Superior temporal gyrus (tissue), 1 donor: Measurements from ENCODE around the gene NPTN.

Source experiments
- DNase-seq: peaks from one replicate; pipeline ENCODE4 v3.0.0-alpha.2; 2016; ENCODE audit errors: extremely low spot score

NPTN gene

DNA sequence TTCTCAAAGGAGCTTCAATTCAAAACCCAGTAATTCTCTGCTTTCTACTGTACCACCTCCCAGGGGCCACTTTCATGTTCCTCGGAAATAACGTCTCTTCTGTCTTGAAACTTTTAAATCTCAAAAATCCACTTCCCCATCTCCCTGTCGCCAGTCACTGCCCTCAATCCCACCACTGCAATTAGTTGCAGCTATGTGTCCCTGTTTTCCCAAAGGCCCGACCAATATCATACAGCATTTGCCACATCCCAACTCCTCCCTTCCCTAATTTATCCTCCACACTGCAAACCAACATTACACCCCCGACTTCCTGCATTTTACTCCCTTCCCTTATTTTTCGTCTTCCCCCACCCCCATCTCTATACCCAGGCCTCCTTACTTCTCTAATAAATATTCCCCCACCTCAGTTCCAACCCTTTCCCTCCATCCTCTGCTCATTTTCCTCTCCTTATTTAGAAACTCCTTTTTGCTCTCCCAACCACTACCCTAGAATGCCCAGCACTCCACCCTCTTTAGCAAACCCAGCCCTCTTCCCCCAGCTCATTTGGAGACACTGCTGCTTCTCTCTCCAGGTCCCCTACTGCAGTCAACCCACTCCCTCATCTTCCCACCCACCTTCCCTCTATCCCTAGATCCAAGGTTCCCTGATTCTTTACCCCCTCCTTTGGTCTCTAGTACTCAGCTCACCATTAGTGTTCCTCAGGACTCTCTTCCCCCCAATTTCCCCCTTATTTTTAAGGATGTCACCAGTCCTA lies 1.1 kb downstream of the NPTN start:
- no peak for DNase-seq

- peak; percentile 64 for DNase-seq
Measured at GRCh38 chr15:73630921-73631362, 2.2 kb downstream of the NPTN start.

DNA sequence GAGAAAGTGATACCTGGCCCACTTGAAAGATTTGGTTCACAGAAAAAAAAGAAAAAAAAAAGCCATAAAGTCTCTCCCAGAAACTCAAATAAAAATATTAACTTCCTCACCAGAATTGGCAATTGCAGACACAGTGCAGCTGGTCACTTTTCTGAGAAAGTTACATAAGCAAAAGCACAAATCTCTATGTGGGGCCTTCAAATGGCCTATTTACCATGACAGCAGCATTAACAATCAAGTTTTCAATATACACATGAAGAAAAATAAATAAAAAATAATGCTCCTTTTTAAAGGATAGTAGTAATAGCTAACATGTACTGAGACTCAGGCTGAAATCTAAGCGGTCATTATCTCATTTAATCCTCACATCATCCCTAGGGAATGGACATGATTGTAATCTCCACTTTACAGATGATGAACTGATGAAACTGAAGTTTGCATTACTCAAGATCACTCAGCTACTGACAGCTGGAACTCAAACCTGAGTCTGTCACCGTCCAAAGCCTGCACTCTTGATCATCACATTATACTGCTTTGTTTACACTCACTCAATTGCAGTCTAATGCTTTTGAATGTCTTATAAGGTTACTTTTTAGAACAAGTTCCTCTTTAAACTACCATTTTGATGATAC lies 3.3 kb downstream of the NPTN start:
- no peak for DNase-seq

DNA sequence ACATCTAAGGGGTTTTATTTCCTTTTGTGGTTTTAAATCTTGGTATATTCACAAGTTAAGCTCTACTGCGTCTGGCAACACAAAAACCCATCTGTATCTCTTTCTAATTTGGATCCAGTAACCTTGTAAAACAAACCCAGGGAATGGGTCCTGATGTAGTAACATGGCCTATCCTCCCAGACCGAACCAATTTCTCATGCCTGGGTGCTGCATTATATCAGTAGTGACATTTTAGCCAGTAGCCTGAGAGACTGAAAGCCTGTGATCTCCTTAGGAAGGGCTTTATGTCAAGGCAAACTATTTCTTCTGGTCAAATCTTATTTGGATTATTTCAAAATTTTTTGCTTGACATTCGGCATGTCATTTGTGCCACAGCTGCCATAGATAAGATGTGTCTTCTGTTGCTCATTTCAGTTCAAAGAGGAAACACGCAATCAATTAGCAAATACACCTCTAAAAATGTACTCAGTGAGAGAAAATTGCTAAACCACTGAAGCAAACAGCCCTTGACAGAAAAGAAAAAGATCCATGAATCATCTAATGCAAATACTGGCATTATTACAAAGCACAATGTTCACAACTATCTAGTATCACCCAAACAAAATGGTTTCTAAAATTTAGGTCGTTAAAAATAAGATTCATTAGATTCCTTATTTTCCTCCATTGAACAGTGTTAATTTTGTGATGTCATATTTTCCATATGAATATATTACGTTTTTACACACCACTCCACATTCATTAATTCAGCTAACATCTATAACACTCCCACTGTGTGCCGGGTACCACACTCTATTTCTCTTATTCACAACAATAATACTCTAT lies 4.0 kb downstream of the NPTN start:
- DNase-seq: peak; percentile 14

DNA sequence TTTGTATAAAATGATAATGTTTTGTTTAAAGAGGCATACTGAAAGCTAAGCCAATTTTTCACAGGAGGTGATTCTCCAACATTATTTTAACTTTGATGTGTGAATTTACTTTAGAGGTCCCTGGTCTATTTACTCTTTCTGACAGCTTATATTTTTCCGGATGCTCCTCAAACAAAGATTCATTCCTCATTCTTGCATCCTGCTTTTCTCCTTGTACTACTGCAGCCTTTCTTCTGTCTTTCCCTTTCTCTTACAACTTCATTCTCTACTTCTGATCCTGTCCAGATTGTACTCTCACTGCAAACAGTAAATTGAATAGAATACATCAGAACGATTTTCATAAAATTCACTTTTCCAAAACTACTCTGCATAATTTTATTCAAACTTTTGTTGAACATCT lies 5.1 kb downstream of the NPTN start:
- DNase-seq: peak; percentile 6

DNA sequence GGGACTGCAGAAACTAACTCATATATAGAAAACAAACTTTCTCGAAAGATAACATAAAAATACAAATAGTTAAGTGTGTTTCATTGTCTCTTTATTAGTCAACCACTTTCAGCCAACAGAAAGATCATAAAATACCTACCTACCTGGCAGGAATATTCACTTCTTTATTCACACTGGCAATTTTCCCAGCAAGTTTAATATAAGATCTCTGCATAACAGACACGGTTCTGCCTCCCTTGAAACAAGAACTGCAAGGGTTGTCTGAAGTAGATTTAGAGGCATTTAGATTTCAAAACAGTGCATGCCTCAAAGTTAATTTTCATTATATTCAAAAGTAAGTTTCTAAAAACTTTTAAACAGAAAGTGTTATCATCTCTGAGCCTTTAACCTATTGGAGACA lies 7.1 kb downstream of the NPTN start:
- DNase-seq: no peak

DNA sequence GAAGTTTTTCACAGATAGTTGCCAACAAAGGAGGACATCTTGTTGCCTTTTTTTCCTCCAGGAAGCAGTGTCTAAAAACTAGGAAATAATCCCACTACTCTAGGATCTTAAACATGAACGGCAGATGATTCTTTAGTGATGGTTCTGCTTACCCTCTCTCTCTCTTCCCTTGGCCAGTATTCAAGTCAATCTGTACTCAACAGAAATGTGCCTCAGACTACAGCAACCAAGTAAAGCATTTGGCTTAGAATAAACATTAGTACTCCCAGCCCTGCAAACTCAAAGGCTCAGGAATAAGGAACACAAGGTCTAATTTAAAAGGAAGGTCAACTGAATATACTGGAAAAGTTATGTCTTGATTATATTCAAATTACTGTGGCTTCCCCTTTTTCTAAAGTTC lies 8.7 kb downstream of the NPTN start:
- no peak for DNase-seq

DNA sequence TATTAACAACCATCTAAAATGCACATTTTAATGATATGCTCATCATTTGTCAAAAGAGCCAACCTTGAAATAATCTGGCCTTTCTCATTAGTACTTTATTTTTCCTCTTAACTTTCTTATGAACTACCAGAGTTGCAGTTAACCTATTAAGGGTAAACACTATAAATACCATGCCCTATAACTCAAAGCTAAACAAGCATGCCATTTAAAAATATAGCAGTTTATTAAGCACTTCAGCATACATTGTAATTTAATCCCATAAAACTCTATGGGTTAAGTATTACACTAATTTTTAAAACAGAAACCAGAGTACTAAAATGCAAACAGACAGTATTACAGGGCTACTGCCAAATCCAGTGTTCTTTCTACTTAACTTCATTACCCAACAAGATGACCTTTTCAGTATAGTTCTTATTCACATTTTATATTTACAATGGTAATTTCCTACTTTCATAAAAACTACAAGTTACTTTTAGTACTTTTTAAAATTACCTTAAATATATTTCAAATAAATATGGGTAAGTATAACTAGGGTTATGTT lies 11.8 kb downstream of the NPTN start:
- DNase-seq: no peak

DNA sequence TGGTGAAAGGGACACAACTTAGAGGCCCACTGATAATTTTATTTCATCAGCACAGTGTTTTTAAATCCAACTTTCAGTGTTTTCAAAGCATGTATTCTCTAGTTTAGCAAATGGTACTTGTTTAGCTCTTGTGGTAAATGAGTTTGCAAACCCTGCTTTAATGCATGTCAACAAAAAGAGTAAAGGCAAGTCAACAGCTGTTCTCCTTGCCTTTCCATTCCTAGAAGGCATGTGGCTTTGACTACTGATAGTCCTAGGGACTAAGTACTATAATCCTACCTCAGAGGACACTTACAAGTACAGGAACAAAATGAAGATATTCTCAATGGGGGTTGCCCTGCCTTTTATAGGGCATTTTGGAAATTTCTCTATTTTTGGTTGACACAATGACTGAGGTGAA lies 13.1 kb downstream of the NPTN start:
- DNase-seq: no peak

DNA sequence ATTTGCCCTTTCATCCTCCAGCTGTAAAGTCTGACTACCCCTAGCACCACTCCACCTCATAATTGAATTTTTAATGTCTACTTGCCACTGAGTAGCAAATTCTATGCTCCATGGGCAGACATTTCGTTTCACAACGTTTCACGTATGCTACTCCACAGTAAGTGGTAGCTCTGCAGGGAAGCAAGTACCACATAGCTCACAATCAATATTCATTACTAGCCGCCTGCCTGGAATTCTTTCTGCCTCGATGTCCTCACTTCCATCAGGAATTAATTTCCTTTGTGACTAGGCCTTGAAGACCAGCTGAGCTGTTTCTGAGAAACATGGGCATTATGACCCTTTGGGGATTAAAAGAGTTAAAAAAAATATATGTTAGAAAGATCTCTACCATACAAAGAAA lies 15.3 kb downstream of the NPTN start:
- DNase-seq: no peak

DNA sequence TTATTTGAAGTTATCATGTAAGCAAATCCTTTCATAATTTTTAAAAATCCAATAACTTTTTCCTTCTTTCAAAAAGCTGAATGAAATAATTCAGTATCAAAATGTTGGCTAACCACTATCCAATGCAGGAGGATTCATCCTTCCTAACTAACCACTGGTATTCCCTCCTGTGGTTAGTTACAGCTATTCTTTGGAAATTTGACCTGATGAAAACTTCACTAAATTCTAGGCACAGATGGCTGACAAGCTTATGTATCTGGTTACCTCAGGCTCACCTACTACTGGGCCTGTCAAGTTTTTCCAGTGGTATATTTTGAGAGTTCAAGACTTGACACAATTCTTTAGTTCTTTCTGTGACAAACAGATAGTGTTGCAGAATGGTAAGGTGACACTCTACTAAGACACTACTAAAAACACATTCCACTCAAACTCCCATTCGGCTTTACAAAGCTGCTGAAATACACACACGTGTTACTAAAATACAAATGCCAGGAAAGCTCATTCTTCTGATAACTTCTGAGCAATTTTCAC lies 15.8 kb downstream of the NPTN start:
- no peak for DNase-seq

DNA sequence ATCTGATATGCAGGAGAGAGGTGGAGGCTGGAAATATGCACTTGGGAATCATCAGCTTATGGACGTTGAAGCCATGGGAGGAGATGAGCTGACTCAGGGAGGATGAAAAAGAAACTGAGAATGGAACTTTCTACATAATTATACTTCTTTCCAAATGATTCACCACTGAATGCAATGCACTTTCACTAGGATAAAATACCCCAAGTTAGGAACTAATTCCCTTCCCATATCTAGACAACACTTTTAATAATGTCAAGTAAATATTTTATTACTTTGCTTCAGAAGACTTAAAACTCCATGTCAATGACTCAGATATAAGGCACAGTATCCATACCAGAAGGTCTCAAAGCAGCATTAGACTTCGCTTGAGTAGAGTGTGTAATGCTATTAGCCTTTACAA lies 24.2 kb downstream of the NPTN start:
- DNase-seq: no peak

DNA sequence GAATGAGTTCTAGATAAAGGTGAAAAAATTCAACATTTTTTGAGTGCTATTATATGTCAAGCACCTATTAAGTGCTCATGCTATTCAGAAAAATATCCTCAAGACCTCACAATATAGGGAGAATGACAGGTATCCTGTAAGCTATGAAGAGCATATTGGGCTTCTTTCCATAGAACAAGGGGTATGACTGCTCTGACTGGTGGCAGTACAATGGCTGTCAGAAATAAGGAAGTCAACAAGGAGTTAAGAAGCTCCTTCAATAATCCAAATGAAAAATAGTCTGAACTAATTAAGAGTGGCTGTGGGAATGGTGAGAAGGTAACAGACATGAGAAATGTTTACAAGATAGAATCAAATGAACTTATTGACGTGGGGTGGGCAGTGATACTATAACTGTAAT lies 24.7 kb downstream of the NPTN start:
- DNase-seq: no peak

GRCh38 chr15:73607843-73608242 lies 25.3 kb downstream of the NPTN start:
- DNase-seq: peak; percentile 5

DNA sequence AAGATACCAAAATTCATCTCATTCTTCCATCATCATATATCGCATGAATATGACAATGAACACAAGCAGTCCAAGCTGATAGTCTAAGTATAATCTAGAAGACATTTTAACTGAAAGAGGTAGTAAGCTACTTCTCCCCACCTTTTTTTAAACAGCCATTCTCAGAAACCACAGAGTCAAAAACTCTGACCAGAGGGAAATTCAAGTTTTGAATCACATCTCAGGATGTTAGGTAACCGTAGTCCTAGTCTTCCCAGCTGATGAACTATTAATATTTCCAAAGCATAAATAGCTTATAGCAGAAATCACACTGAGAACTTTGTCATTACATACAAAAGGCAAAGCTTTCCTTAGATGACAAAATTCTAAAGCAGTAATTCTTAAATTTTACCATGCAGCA lies 25.8 kb downstream of the NPTN start:
- no peak for DNase-seq

- DNase-seq: no peak
Measured at GRCh38 chr15:73605759-73606436, 27.3 kb downstream of the NPTN start.

- no peak for DNase-seq
Measured at GRCh38 chr15:73604477-73604876, 28.7 kb downstream of the NPTN start.

- peak; percentile 6 for DNase-seq
Measured at GRCh38 chr15:73602992-73603391, 30.2 kb downstream of the NPTN start.

GRCh38 chr15:73602446-73602843 lies 30.7 kb downstream of the NPTN start:
- no peak for DNase-seq

- DNase-seq: peak; percentile 71
Measured at GRCh38 chr15:73601451-73602445, 31.4 kb downstream of the NPTN start.
